Liver (tissue), 3 donors: ENCODE results near the gene ZDHHC19.

Experiments used
- CTCF ChIP-seq: fragments of 150-350 bp; IDR thresholded peaks from 2 replicates; pipeline ENCODE4 v1.5.1; 2017; ENCODE audit warnings: improper control_type of control experiment, low read depth, low read length; ENCODE audit not compliant: missing input control
- RAD21 ChIP-seq, 2 donors: IDR thresholded peaks; 2 replicates each; pipeline ENCODE4 v1.6.1; 2016; ENCODE audit warnings: antibody characterized with exemption in 2 of 2, mild to moderate bottlenecking in 2 of 2
- SP1 ChIP-seq: IDR thresholded peaks from 2 replicates; pipeline ENCODE4 v1.6.1; 2018; ENCODE audit warnings: antibody characterized with exemption, mild to moderate bottlenecking
- donor health status: healthy.
- donor health status: healthy.

GRCh38 chr3:196246612-196247308 is 35.6 kb upstream of the ZDHHC19 start:
- TF ChIP-seq SP1 (no peak), CTCF (no peak), RAD21 (IDR thresholded peaks at IDR 0.05) (no peak)
